NCI-H1092 treated with DMSO at 0.1 percent for 48 hours (cell line): ENCODE results near the gene TBC1D24.
"Not testable (repeated sequence)": the region's sequence is repeated elsewhere in the genome, so short reads cannot be mapped to it uniquely, and the experiment has no call there.

Experiments
- DNase-seq: peaks from one replicate; lab custom pipeline; 2025; lab: John Stamatoyannopoulos, UW

Gene TBC1D24

GRCh38 chr16:2531696-2532493, 57.0 kb downstream of the TBC1D24 start:
- peak; percentile 89 for DNase-seq

- peak; percentile 65 for DNase-seq
These were observed 57.7 kb downstream of the TBC1D24 start for GRCh38 chr16:2532494-2533141.

GRCh38 chr16:2533142-2533755, 58.3 kb downstream of the TBC1D24 start:
- DNase-seq: not testable (repeated sequence)

- no peak for DNase-seq
These were observed 59.0 kb downstream of the TBC1D24 start for GRCh38 chr16:2533912-2534311.

GRCh38 chr16:2534335-2534734, 59.4 kb downstream of the TBC1D24 start:
- not testable (repeated sequence) for DNase-seq

GRCh38 chr16:2535625-2536013, 60.7 kb downstream of the TBC1D24 start:
- DNase-seq: no peak

- DNase-seq: peak; percentile 92
These were observed 62.8 kb downstream of the TBC1D24 start, which contains the start of gene PDPK1 for GRCh38 chr16:2537451-2538379. Gene PDPK1 (plus strand): TSS chr16:2538021. CDS start chr16:2538113, 92 bp downstream.

GRCh38 chr16:2539192-2539844, 64.4 kb downstream of the TBC1D24 start:
- DNase-seq: not testable (repeated sequence)

GRCh38 chr16:2539845-2540458, 65.0 kb downstream of the TBC1D24 start:
- not testable (repeated sequence) for DNase-seq

- DNase-seq: not testable (repeated sequence)
These were observed 66.0 kb downstream of the TBC1D24 start for GRCh38 chr16:2540912-2541311.

- DNase-seq: not testable (repeated sequence)
These were observed 66.5 kb downstream of the TBC1D24 start for GRCh38 chr16:2541409-2541808.

- not testable (repeated sequence) for DNase-seq
These were observed 68.8 kb downstream of the TBC1D24 start for GRCh38 chr16:2543771-2544170.

- DNase-seq: not testable (repeated sequence)
These were observed 75.5 kb downstream of the TBC1D24 start for GRCh38 chr16:2550283-2550878.

- not testable (repeated sequence) for DNase-seq
These were observed 76.5 kb downstream of the TBC1D24 start for GRCh38 chr16:2551420-2551889.

- DNase-seq: not testable (repeated sequence)
These were observed 79.9 kb downstream of the TBC1D24 start for GRCh38 chr16:2554709-2555425.
